Measurements from ENCODE around the gene RPLP1.

Gene RPLP1

GRCh38 chr15:69500339-69500738, 47.7 kb downstream of the RPLP1 start:
- H3K4me3 ChIP-seq (ENCODE audit: low read length): no peak overlapping the region
- TF ChIP-seq, protein P1, sequence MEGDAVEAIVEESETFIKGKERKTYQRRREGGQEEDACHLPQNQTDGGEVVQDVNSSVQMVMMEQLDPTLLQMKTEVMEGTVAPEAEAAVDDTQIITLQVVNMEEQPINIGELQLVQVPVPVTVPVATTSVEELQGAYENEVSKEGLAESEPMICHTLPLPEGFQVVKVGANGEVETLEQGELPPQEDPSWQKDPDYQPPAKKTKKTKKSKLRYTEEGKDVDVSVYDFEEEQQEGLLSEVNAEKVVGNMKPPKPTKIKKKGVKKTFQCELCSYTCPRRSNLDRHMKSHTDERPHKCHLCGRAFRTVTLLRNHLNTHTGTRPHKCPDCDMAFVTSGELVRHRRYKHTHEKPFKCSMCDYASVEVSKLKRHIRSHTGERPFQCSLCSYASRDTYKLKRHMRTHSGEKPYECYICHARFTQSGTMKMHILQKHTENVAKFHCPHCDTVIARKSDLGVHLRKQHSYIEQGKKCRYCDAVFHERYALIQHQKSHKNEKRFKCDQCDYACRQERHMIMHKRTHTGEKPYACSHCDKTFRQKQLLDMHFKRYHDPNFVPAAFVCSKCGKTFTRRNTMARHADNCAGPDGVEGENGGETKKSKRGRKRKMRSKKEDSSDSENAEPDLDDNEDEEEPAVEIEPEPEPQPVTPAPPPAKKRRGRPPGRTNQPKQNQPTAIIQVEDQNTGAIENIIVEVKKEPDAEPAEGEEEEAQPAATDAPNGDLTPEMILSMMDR (IDR thresholded peaks at IDR 0.05; ENCODE audit: insufficient read depth, low read depth, low read length, missing control alignments): no peak
- DNase-seq (ENCODE audit: low read depth): no peak

GRCh38 chr15:69501456-69501855, 48.8 kb downstream of the RPLP1 start:
- TF ChIP-seq, protein P1 (IDR thresholded peaks at IDR 0.05; ENCODE audit: insufficient read depth, low read depth, low read length, missing control alignments): no peak

DNA sequence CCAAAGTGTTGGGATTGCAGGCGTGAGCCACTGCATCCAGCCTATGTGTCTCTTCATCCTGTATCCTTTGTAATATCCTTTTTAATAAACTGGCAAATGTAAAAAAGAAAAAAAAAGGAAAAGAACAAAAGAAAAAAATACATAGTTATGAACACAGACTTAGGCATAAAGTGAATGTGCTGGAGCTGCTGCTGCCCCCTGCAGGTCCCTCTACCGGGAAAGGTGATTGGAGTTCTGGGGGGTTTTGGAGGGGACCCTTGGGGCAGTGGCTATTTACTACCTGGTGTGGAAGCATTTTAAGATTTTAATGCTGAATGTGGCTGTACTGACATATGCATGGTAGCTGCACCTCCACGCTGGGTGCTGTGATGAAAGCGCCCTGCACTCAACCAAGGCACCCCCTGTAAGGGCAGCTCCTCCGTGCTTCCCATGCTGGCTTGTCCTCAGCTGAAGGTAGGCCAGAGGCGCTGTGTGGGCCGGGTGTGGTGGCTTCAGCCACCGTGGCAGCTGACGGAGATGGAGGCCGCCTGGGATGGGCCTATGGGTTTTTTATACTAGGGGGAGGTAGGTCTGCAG, 49.9 kb downstream of the RPLP1 start:
- H3K4me3 ChIP-seq (ENCODE audit: low read length): no peak overlapping the region
- no peak for DNase-seq (ENCODE audit: low read depth)
- TF ChIP-seq, protein P1 (IDR thresholded peaks at IDR 0.05; ENCODE audit: insufficient read depth, low read depth, low read length, missing control alignments): no peak

More at GRCh38 chr15:69501456-69501855, 48.8 kb downstream of the RPLP1 start:
- H3K4me3 ChIP-seq (ENCODE audit: low read length): no peak overlapping the region
- DNase-seq (ENCODE audit: low read depth): no peak

GRCh38 chr15:69504352-69505040, 51.9 kb downstream of the RPLP1 start:
- H3K4me3 ChIP-seq (ENCODE audit: low read length): no peak overlapping the region
- TF ChIP-seq, protein P1 (IDR thresholded peaks at IDR 0.05; ENCODE audit: insufficient read depth, low read depth, low read length, missing control alignments): no peak
- DNase-seq (ENCODE audit: low read depth): no peak
